OCI-LY1 (cell line): ENCODE results near the gene VPREB1.
"Not testable (repeated sequence)": the region's sequence is repeated elsewhere in the genome, so short reads cannot be mapped to it uniquely, and the experiment has no call there.

ENCODE experiments used
- H2AFZ ChIP-seq: fragments of 200-600 bp; sonication (generic), shearing (Covaris generic); 2 replicates; pipeline ENCODE4 v1.6.0; 2014; ENCODE audit warnings: antibody characterized with exemption, mild to moderate bottlenecking, low read length
- H3F3A ChIP-seq: fragments of 200-600 bp; sonication (generic), shearing (Covaris generic); 2 replicates; pipeline ENCODE4 v1.6.0; 2014; ENCODE audit warnings: mild to moderate bottlenecking, antibody characterized with exemption, low read length, moderate library complexity; ENCODE audit not compliant: insufficient read depth
- H3K27ac ChIP-seq: fragments of 200-600 bp; sonication (generic); 2 replicates; pipeline ENCODE4 v1.5.1; 2014; ENCODE audit warnings: low read length, mixed run types, mild to moderate bottlenecking, low read depth; ENCODE audit not compliant: poor library complexity, severe bottlenecking
- H3K27me3 ChIP-seq: fragments of 200-600 bp; sonication (generic); 2 replicates; pipeline ENCODE4 v1.6.0; 2014; ENCODE audit warnings: antibody characterized with exemption, mild to moderate bottlenecking, low read length, moderate library complexity; ENCODE audit not compliant: insufficient read depth
- H3K36me3 ChIP-seq: fragments of 200-600 bp; sonication (generic); 2 replicates; pipeline ENCODE4 v1.6.1; 2014; ENCODE audit warnings: mild to moderate bottlenecking, antibody characterized with exemption, low read length, moderate library complexity, mixed read lengths; ENCODE audit not compliant: insufficient read depth
- H3K4me1 ChIP-seq: fragments of 200-600 bp; sonication (generic); 2 replicates; pipeline ENCODE4 v1.5.1; 2014; ENCODE audit warnings: mild to moderate bottlenecking, low read length, moderate library complexity; ENCODE audit not compliant: insufficient read depth, severe bottlenecking
- H3K4me2 ChIP-seq: fragments of 200-600 bp; sonication (generic), shearing (Covaris generic); 2 replicates; pipeline ENCODE4 v1.6.1; 2014; ENCODE audit warnings: low read length
- H3K4me3 ChIP-seq: fragments of 200-600 bp; sonication (generic); 2 replicates; pipeline ENCODE4 v1.5.1; 2014; ENCODE audit warnings: low read length, low read depth, mild to moderate bottlenecking, mixed read lengths; ENCODE audit not compliant: poor library complexity, severe bottlenecking
- H3K79me2 ChIP-seq: fragments of 200-600 bp; shearing (Covaris generic); 2 replicates; pipeline ENCODE4 v1.6.1; 2016; ENCODE audit warnings: mixed run types, low read length, mixed read lengths; ENCODE audit not compliant: insufficient read depth
- H3K9ac ChIP-seq: fragments of 200-600 bp; sonication (generic), shearing (Covaris generic); 2 replicates; pipeline ENCODE4 v1.6.1; 2014; ENCODE audit warnings: mild to moderate bottlenecking, low read length, mixed read lengths
- H3K9me2 ChIP-seq: fragments of 200-600 bp; sonication (generic), shearing (Covaris generic); 2 replicates; pipeline ENCODE4 v1.6.1; 2014; ENCODE audit warnings: low read depth, mild to moderate bottlenecking, low read length, mixed read lengths
- H3K9me3 ChIP-seq: fragments of 200-600 bp; shearing (Covaris generic); 2 replicates; pipeline ENCODE4 v1.6.1; 2014; ENCODE audit warnings: low read length, mixed read lengths
- H4K20me1 ChIP-seq: fragments of 200-600 bp; sonication (generic), shearing (Covaris generic); 2 replicates; pipeline ENCODE4 v1.6.0; 2016; ENCODE audit warnings: mild to moderate bottlenecking, low read length; ENCODE audit not compliant: insufficient read depth
- EZH2 ChIP-seq: fragments of 200-600 bp; sonication (generic), shearing (Covaris generic); IDR thresholded peaks from 2 replicates; pipeline ENCODE4 v1.8.0; 2017; ENCODE audit warnings: borderline replicate concordance, mixed run types, mild to moderate bottlenecking, antibody characterized with exemption, low read length, moderate library complexity, mixed read lengths
- TF ChIP-seq, protein P1 (sequence below): fragments of 200-600 bp; sonication (generic), shearing (Covaris generic); IDR thresholded peaks from 2 replicates; pipeline ENCODE4 v1.5.1; 2017; ENCODE audit warnings: mild to moderate bottlenecking, antibody characterized with exemption, low read length, moderate library complexity, mixed read lengths

VPREB1 gene

GRCh38 chr22:22218302-22218701 is 26.3 kb upstream of the VPREB1 start:
- no peak overlapping the region for H3K4me2 ChIP-seq
- H3F3A ChIP-seq, result no peaks in the 10 kb centered on the region
- H3K4me3 ChIP-seq, result no peak overlapping the region
- H4K20me1 ChIP-seq, result no peaks in the 10 kb centered on the region
- peaks cover 47% of the 10 kb centered on the region for H3K4me1 ChIP-seq
- H2AFZ ChIP-seq, result no peak overlapping the region
- TF ChIP-seq, protein P1, sequence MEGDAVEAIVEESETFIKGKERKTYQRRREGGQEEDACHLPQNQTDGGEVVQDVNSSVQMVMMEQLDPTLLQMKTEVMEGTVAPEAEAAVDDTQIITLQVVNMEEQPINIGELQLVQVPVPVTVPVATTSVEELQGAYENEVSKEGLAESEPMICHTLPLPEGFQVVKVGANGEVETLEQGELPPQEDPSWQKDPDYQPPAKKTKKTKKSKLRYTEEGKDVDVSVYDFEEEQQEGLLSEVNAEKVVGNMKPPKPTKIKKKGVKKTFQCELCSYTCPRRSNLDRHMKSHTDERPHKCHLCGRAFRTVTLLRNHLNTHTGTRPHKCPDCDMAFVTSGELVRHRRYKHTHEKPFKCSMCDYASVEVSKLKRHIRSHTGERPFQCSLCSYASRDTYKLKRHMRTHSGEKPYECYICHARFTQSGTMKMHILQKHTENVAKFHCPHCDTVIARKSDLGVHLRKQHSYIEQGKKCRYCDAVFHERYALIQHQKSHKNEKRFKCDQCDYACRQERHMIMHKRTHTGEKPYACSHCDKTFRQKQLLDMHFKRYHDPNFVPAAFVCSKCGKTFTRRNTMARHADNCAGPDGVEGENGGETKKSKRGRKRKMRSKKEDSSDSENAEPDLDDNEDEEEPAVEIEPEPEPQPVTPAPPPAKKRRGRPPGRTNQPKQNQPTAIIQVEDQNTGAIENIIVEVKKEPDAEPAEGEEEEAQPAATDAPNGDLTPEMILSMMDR, result no peak
- TF ChIP-seq EZH2, result no peak
- H3K9me2 ChIP-seq, result no peaks in the 10 kb centered on the region
- H3K9me3 ChIP-seq, result no peaks in the 10 kb centered on the region
- H3K79me2 ChIP-seq, result no peaks in the 10 kb centered on the region
- H3K27me3 ChIP-seq, result no peaks in the 10 kb centered on the region
- no peak overlapping the region for H3K27ac ChIP-seq
- H3K36me3 ChIP-seq, result no peaks in the 10 kb centered on the region
- H3K9ac ChIP-seq, result no peak overlapping the region

DNA sequence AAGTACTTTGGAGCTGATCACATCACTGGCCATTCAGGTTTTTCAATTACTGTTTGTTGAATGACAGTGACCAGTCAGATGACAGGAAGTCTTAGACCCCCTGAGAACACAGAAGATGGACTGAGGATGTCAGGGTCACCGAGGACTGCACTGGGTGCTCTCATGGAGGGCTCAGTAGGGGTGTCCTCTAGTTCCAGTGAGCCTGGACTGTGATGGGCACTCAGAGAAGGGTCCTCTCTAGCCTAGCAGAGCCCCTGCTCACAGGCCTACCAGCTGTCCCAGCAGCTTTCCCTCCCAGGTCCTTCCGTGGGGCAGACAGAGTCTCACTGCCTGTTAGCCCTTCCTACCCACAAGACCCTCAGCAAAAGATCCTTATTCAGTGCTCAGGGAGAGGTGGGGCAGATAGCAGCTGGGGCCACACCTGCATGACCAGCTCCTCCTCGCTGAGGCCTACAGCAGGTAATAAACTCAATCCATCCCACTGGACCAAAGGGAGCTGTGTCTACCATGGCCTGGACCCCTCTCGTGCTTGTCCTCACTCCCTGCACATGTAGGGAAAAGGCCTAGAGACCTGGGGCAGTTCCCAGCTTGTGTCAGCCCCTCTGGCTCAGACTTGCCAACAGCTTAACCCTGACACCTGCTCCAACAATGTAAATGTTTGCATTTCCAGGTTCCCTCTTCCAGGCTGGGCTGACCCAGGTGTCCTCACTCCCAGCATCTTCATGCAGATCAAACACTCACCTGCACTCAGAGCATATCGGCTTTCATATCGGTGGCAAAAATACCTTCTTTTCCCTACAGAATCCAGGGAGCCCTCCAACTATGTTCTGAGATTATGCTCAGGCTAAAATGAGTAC is 25.2 kb upstream of the VPREB1 start:
- no peak overlapping the region for H3K9ac ChIP-seq
- no peak overlapping the region for H3K27ac ChIP-seq
- H2AFZ ChIP-seq, result no peak overlapping the region
- no peaks in the 10 kb centered on the region for H3K9me3 ChIP-seq
- H3K4me1 ChIP-seq, result peaks cover 38% of the 10 kb centered on the region
- TF ChIP-seq, protein P1, result no peak
- TF ChIP-seq EZH2, result no peak
- no peaks in the 10 kb centered on the region for H4K20me1 ChIP-seq
- no peaks in the 10 kb centered on the region for H3K9me2 ChIP-seq
- no peaks in the 10 kb centered on the region for H3F3A ChIP-seq
- no peak overlapping the region for H3K4me2 ChIP-seq
- no peaks in the 10 kb centered on the region for H3K79me2 ChIP-seq
- H3K4me3 ChIP-seq, result no peak overlapping the region
- H3K27me3 ChIP-seq, result no peaks in the 10 kb centered on the region
- no peaks in the 10 kb centered on the region for H3K36me3 ChIP-seq

DNA sequence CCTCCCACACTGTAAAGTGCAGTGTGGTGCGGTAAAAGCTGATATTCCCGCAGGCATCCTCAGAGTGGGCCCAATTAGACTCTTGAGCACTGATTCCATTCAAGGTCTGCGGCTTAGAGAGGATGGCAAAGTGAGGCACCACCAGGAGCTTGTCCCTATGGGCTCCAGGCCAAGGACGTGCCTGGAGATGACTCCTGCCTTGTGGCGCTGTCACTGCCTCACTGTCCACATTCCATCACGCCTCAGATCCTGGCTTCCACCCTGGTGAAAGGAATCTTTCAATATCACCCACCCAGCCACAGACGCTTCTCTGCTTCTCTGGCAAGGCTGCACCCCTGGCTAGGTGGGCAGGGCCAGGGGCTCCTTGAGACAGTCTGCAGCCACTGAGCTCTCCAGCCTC is 23.5 kb upstream of the VPREB1 start:
- H3K9ac ChIP-seq, H3K9me3 ChIP-seq, H2AFZ ChIP-seq, H4K20me1 ChIP-seq, H3K27me3 ChIP-seq, H3K4me2 ChIP-seq, H3F3A ChIP-seq, H3K4me3 ChIP-seq, H3K79me2 ChIP-seq, H3K9me2 ChIP-seq, H3K27ac ChIP-seq, H3K36me3 ChIP-seq: not testable (repeated sequence)
- peaks cover 27% of the 10 kb centered on the region for H3K4me1 ChIP-seq
